ENCODE data around the gene CIZ1.

GRCh38 chr9:128149001-128149701 is 42.2 kb downstream of the CIZ1 start, which contains the start of gene LCN2:
- TF ChIP-seq CTCF (IDR thresholded peaks at IDR 0.05) (no peak), POLR2A (IDR thresholded peaks at IDR 0.05) (no peak)
